ENCODE data around the gene GALNT5.

GALNT5 gene

DNA sequence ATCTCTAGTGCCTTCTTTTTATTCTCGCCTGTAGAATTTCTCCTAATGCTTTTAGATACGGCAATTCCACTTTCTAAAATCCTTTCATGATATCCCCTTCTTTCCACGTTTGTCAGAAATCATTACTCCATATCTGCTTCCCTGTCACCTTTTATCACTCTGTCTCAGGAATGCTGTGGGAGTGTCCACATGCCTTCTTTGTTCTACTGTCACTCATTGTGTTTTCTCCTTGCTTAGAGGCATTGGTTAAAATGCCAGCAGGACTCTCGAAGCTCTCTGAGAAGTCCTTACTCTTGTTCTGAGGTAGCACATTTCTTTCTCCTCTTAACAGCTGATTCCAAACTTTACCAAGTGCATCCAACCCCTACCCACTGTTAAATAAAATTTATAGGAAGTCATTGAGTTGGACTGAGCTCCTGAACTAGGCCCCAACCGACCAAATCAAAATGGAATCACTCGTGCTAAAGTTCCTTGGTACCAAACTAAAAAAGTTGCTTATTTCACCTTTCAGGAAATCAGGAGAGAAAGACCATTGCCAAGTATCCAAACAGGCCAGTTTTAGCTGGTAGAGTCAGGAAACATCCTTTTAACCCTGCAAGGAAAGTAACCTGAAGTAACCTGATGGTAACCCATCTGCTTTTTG is 10.6 kb upstream of the GALNT5 start:
- no peak for DNase-seq (ENCODE audit: low spot score)
- TF ChIP-seq, protein P1, sequence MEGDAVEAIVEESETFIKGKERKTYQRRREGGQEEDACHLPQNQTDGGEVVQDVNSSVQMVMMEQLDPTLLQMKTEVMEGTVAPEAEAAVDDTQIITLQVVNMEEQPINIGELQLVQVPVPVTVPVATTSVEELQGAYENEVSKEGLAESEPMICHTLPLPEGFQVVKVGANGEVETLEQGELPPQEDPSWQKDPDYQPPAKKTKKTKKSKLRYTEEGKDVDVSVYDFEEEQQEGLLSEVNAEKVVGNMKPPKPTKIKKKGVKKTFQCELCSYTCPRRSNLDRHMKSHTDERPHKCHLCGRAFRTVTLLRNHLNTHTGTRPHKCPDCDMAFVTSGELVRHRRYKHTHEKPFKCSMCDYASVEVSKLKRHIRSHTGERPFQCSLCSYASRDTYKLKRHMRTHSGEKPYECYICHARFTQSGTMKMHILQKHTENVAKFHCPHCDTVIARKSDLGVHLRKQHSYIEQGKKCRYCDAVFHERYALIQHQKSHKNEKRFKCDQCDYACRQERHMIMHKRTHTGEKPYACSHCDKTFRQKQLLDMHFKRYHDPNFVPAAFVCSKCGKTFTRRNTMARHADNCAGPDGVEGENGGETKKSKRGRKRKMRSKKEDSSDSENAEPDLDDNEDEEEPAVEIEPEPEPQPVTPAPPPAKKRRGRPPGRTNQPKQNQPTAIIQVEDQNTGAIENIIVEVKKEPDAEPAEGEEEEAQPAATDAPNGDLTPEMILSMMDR (IDR thresholded peaks at IDR 0.05; ENCODE audit: poor library complexity, severe bottlenecking), result no peak
- H3K4me1 ChIP-seq (ENCODE audit: insufficient read depth, poor library complexity, severe bottlenecking), result peaks cover 21% of the 10 kb centered on the region
- no peak overlapping the region for H3K4me3 ChIP-seq (ENCODE audit: severe bottlenecking)
- H3K9me3 ChIP-seq (ENCODE audit: severe bottlenecking), result no peaks in the 10 kb centered on the region
- H3K27me3 ChIP-seq (ENCODE audit: insufficient read depth, poor library complexity, severe bottlenecking), result no peaks in the 10 kb centered on the region
- peak overlapping the region; percentile 97 for H3K27ac ChIP-seq (ENCODE audit: poor library complexity, severe bottlenecking)
- H3K36me3 ChIP-seq (ENCODE audit: low read depth), result peaks cover 5% of the 10 kb centered on the region; the same call in 1 of the 2 replicates
- peak; percentile 78 for ATAC-seq (ENCODE audit: low read depth)

DNA sequence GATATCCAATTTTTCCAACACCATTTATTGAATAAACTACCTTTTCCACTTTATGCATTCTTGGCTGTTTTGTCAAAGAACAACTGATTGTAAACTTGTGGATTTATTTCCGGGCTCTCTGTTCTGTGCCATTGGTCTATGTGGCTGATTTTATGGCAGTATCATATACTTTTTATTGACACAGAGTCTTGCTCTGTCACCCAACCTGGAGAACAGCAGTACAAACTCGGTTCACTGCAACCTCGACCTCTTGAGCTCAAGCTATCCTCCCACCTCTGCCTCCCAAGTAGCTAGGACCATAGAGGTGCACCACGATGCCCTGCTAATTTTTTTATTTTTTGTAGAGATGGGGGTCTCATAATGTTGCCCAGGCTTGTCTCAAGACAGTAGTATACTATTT is 6.7 kb upstream of the GALNT5 start:
- peaks cover 5% of the 10 kb centered on the region; the same call in 1 of the 2 replicates for H3K36me3 ChIP-seq (ENCODE audit: low read depth)
- H3K4me1 ChIP-seq (ENCODE audit: insufficient read depth, poor library complexity, severe bottlenecking), result peaks cover 15% of the 10 kb centered on the region
- H3K4me3 ChIP-seq (ENCODE audit: severe bottlenecking), result no peak overlapping the region
- TF ChIP-seq, protein P1 (IDR thresholded peaks at IDR 0.05; ENCODE audit: poor library complexity, severe bottlenecking), result no peak
- H3K9me3 ChIP-seq (ENCODE audit: severe bottlenecking), result no peaks in the 10 kb centered on the region
- H3K27me3 ChIP-seq (ENCODE audit: insufficient read depth, poor library complexity, severe bottlenecking), result no peaks in the 10 kb centered on the region
- DNase-seq (ENCODE audit: low spot score), result no peak
- no peak overlapping the region for H3K27ac ChIP-seq (ENCODE audit: poor library complexity, severe bottlenecking)
- ATAC-seq (ENCODE audit: low read depth), result no peak

DNA sequence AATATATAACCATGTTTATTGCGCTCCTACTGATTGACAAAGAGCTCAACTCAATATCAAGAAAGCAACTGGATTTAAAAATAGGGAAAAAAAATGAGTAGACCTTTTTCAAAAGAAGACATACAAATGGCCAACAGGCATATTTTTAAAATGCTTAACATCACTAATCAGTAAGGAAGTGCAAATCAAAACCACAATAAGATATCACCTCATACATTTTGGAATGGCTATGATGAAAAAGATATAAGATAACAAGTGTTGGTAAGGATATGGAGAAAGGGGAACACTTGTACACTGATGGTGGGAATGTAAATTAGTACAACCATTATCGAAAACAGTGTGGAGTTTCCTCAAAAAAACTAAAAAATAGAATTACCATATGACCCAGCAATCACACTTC is 5.6 kb upstream of the GALNT5 start:
- no peak overlapping the region for H3K4me3 ChIP-seq (ENCODE audit: severe bottlenecking)
- DNase-seq (ENCODE audit: low spot score) (no peak), ATAC-seq (ENCODE audit: low read depth) (no peak)
- H3K9me3 ChIP-seq (ENCODE audit: severe bottlenecking), result no peaks in the 10 kb centered on the region
- peaks cover 6% of the 10 kb centered on the region for H3K4me1 ChIP-seq (ENCODE audit: insufficient read depth, poor library complexity, severe bottlenecking)
- no peak overlapping the region for H3K27ac ChIP-seq (ENCODE audit: poor library complexity, severe bottlenecking)
- no peaks in the 10 kb centered on the region for H3K27me3 ChIP-seq (ENCODE audit: insufficient read depth, poor library complexity, severe bottlenecking)
- TF ChIP-seq, protein P1 (IDR thresholded peaks at IDR 0.05; ENCODE audit: poor library complexity, severe bottlenecking), result no peak
- H3K36me3 ChIP-seq (ENCODE audit: low read depth), result peaks cover 5% of the 10 kb centered on the region; the same call in 1 of the 2 replicates

DNA sequence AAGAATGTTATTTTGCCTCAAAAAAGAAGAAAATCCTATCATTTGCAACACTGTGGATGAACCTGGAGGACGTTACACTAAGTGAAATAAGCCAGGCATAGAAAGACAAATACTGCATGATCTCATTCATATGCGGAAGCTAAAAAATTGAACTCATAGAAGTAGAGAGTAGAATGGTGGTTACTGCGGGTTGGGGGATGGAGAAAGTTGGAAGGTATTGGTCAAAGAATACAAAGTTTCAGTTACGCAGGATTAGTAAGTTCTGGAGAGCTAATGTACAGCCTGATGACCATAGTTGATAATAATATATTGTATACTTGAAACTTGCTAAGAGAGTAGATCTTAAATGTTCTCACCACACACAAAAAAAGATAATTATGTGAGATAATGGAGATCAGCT is 5.0 kb upstream of the GALNT5 start:
- Histone ChIP-seq H3K36me3 (ENCODE audit: low read depth) (no peaks in the 10 kb centered on the region; the same call in 1 of the 2 replicates), H3K4me3 (ENCODE audit: severe bottlenecking) (no peak overlapping the region), H3K27ac (ENCODE audit: poor library complexity, severe bottlenecking) (no peak overlapping the region), H3K4me1 (ENCODE audit: insufficient read depth, poor library complexity, severe bottlenecking) (no peaks in the 10 kb centered on the region), H3K9me3 (ENCODE audit: severe bottlenecking) (no peaks in the 10 kb centered on the region), H3K27me3 (ENCODE audit: insufficient read depth, poor library complexity, severe bottlenecking) (no peaks in the 10 kb centered on the region)
- ATAC-seq (ENCODE audit: low read depth), result no peak
- TF ChIP-seq, protein P1 (IDR thresholded peaks at IDR 0.05; ENCODE audit: poor library complexity, severe bottlenecking), result no peak
- no peak for DNase-seq (ENCODE audit: low spot score)

DNA sequence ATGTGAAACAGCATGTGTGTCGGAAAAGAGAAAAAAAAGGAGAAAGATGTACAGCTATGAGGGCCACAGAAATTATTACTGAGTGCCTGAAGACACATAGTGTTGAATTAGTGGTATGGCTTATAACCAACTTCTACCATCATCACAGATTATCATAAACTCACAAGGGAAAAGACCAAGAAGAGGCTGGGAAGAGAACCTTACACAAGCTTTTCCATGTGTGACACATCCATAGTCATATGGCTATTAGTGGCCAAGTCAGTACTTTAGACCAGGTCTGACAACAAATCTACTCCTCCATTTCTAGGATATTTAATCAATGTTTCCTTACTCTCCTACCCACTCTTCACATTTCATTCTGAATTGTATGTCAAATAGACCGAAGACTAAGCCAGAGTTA is 3.5 kb upstream of the GALNT5 start:
- no peaks in the 10 kb centered on the region for H3K36me3 ChIP-seq (ENCODE audit: low read depth)
- no peak for ATAC-seq (ENCODE audit: low read depth)
- no peaks in the 10 kb centered on the region for H3K4me1 ChIP-seq (ENCODE audit: insufficient read depth, poor library complexity, severe bottlenecking)
- TF ChIP-seq, protein P1 (IDR thresholded peaks at IDR 0.05; ENCODE audit: poor library complexity, severe bottlenecking), result no peak
- H3K27ac ChIP-seq (ENCODE audit: poor library complexity, severe bottlenecking), result no peak overlapping the region
- DNase-seq (ENCODE audit: low spot score), result no peak
- H3K9me3 ChIP-seq (ENCODE audit: severe bottlenecking), result no peaks in the 10 kb centered on the region
- no peak overlapping the region for H3K4me3 ChIP-seq (ENCODE audit: severe bottlenecking)
- no peaks in the 10 kb centered on the region for H3K27me3 ChIP-seq (ENCODE audit: insufficient read depth, poor library complexity, severe bottlenecking)

Data from RWPE2 (cell line).